CD14-positive monocyte (primary cell): ENCODE measurements around the gene PRH1. TPM values are rescaled to one million over a fixed set of nuclear protein-coding genes. Genes with fewer than 3 reads are reported as not detected.

ENCODE experiments used
- DNase-seq, 3 donors: peaks; one replicate each; pipeline ENCODE4 v3.0.0-alpha.2; 2011 to 2022
- H2AFZ ChIP-seq: 2 replicates; pipeline ENCODE4 v1.6.0; 2012; ENCODE audit warnings: mild to moderate bottlenecking, low read depth, low read length, inconsistent platforms; ENCODE audit not compliant: insufficient read depth, poor library complexity, severe bottlenecking
- H3K27ac ChIP-seq, 2 donors: 1 replicate in 1 of 2; 2 replicates in 1 of 2; pipeline ENCODE4 v1.5.1; 2012 to 2013; ENCODE audit warnings: low read length in 2 of 2, control low read depth in 1 of 2, inconsistent platforms in 1 of 2, low read depth in 1 of 2, mild to moderate bottlenecking in 1 of 2
- H3K27me3 ChIP-seq, 2 donors: one replicate each; pipeline versions ENCODE4 v1.6.0 to v1.6.1; 2011 to 2013; ENCODE audit warnings: low read length in 2 of 2; ENCODE audit not compliant: control insufficient read depth in 2 of 2, insufficient read depth in 2 of 2
- H3K36me3 ChIP-seq, 2 donors: replicated peaks in 1 of 2; 1 replicate in 1 of 2; 2 replicates in 1 of 2; pipeline versions ENCODE4 v1.5.1 to v1.6.1; 2012 to 2013; ENCODE audit warnings: low read length in 2 of 2, control low read depth in 1 of 2, inconsistent platforms in 1 of 2, mild to moderate bottlenecking in 1 of 2; ENCODE audit not compliant: insufficient read depth in 2 of 2, control insufficient read depth in 1 of 2
- H3K4me1 ChIP-seq, 2 donors: 1 replicate in 1 of 2; 2 replicates in 1 of 2; pipeline versions ENCODE4 v1.5.1 to v1.6.1; 2012 to 2013; ENCODE audit warnings: low read length in 2 of 2, control low read depth in 1 of 2, inconsistent platforms in 1 of 2, mild to moderate bottlenecking in 1 of 2, moderate library complexity in 1 of 2; ENCODE audit not compliant: insufficient read depth in 2 of 2, control insufficient read depth in 1 of 2
- H3K4me2 ChIP-seq: replicated peaks from 2 replicates; pipeline ENCODE3; 2012; ENCODE audit warnings: low read length, moderate library complexity, mild to moderate bottlenecking; ENCODE audit not compliant: poor library complexity, severe bottlenecking; ENCODE audit errors: extremely low read depth
- H3K4me3 ChIP-seq, 3 experiments: fragments of 200-600 bp in 1 of 3; sonication (generic) in 1 of 3; replicated peaks in 1 of 3; 1 replicate in 2 of 3; 2 replicates in 1 of 3; pipeline ENCODE4 v1.5.1; 2011 to 2013; ENCODE audit warnings: low read length in 3 of 3, mild to moderate bottlenecking in 3 of 3, control low read depth in 2 of 3, low read depth in 2 of 3, inconsistent platforms in 1 of 3, moderate library complexity in 1 of 3
- H3K79me2 ChIP-seq: 2 replicates; pipeline ENCODE4 v1.6.0; 2012; ENCODE audit warnings: mild to moderate bottlenecking, control low read depth, inconsistent platforms, low read length, moderate library complexity; ENCODE audit not compliant: insufficient read depth
- H3K9ac ChIP-seq: 2 replicates; pipeline ENCODE4 v1.6.0; 2017; ENCODE audit warnings: low read length, mild to moderate bottlenecking; ENCODE audit not compliant: insufficient read depth, poor library complexity, severe bottlenecking
- H3K9me3 ChIP-seq, 2 donors: replicated peaks in 1 of 2; 1 replicate in 1 of 2; 2 replicates in 1 of 2; pipeline versions ENCODE4 v1.5.1 to v1.6.1; 2012 to 2013; ENCODE audit warnings: low read length in 2 of 2, control low read depth in 1 of 2; ENCODE audit not compliant: control insufficient read depth in 1 of 2, insufficient read depth in 1 of 2
- H4K20me1 ChIP-seq: 2 replicates; pipeline ENCODE4 v1.6.0; 2012; ENCODE audit warnings: mild to moderate bottlenecking, low read length, control low read depth, moderate library complexity; ENCODE audit not compliant: insufficient read depth
- H3K27ac Mint-ChIP-seq, 7 donors: one replicate each; pipeline ENCODE4 v1.8.0; 2020; ENCODE audit warnings: mild to moderate bottlenecking in 7 of 7, mixed read lengths in 7 of 7, moderate library complexity in 6 of 7, inconsistent platforms in 2 of 7
- H3K27me3 Mint-ChIP-seq, 3 donors: one replicate each; pipeline ENCODE4 v1.8.0; 2021 to 2022; ENCODE audit warnings: low read depth in 3 of 3, mild to moderate bottlenecking in 3 of 3, mixed read lengths in 3 of 3, moderate library complexity in 3 of 3, inconsistent platforms in 1 of 3
- H3K36me3 Mint-ChIP-seq, 2 donors: one replicate each; pipeline ENCODE4 v1.8.0; 2020; ENCODE audit warnings: mixed read lengths in 2 of 2, inconsistent platforms in 1 of 2, mild to moderate bottlenecking in 1 of 2
- H3K4me1 Mint-ChIP-seq: one replicate; pipeline ENCODE4 v1.8.0; 2020; ENCODE audit warnings: mild to moderate bottlenecking, mixed read lengths
- H3K4me3 Mint-ChIP-seq, 2 donors: one replicate each; pipeline ENCODE4 v1.8.0; 2020; ENCODE audit warnings: mild to moderate bottlenecking in 2 of 2, mixed read lengths in 2 of 2, moderate library complexity in 1 of 2
- H3K9me3 Mint-ChIP-seq, 7 donors: one replicate each; pipeline ENCODE4 v1.8.0; 2020 to 2022; ENCODE audit warnings: mixed read lengths in 7 of 7, mild to moderate bottlenecking in 6 of 7, moderate library complexity in 6 of 7, inconsistent platforms in 2 of 7
- WGBS: methylation state at CpG from one replicate; pipeline ENCODE4 v1.1.5; 2013; ENCODE audit warnings: missing lambda C conversion rate; ENCODE audit not compliant: insufficient coverage; 5-methylcytosine and 5-hydroxymethylcytosine counted together
- intact Hi-C, 2 donors: fragments of 100-400 bp; cut with micrococcal nuclease; formaldehyde crosslinking; loops; one replicate each; pipeline versions ENCODE4 v1.15.0 to v1.15.1; 2023
- polyA plus RNA-seq, 3 donors: library from polyadenylated mRNA; depleted of rRNA in 1 of 3; unstranded in 2 of 3; stranded (reverse) in 1 of 3; fragments of 300-500 nt in 2 of 3; fragments of >200 nt in 1 of 3; fragmentation: Illumina TruSeq in 2 of 3; gene quantifications; 1 replicate in 2 of 3; 2 replicates in 1 of 3; pipeline ENCODE4 v1.2.3, GENCODE V29; 2012 to 2021
- TF ChIP-seq, protein P1 (sequence below): fragments of 200-600 bp; IDR thresholded peaks from one replicate; pipeline ENCODE4 v1.8.0; 2022; ENCODE audit warnings: antibody characterized with exemption, mild to moderate bottlenecking

PRH1 gene
- polyA plus RNA-seq, 3 donors, result 1.9 to 3.5 (median 2.9) TPM

DNA sequence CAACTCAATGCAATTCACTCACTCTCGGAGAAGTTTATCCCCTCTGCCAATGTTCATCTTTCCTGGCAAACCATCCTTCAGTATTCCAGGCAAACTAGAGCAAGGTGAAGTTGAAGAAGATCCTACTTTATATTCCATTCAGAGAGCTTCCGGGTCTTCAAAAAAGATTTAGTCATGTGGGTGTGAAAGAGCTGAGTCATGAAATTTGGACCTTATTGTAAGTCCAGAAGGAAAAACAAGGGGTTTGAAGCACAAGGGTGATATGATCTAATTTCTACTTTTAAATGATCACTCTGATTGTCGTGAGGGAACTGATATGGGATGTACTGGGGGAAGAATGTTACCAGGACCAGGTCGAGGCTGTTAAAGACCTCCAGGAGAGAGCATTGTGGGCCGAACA is 42.2 kb upstream of the PRH1 start:
- Mint-ChIP-seq H3K27me3 (peaks cover 0 to 3% (median 0%) of the 10 kb centered on the region in 3 donors), H3K4me3 (no peak overlapping the region), H3K27ac (no peak overlapping the region), H3K4me1 (no peaks in the 10 kb centered on the region), H3K9me3 (peaks cover 5 to 21% (median 9%) of the 10 kb centered on the region in 7 donors), H3K36me3 (no peaks in the 10 kb centered on the region)
- DNase-seq, result no peak
- intact Hi-C loops, result no loop called here
- no peak overlapping the region for H3K4me3 ChIP-seq
- H3K79me2 ChIP-seq, result no peaks in the 10 kb centered on the region
- peaks cover 0 to 2% of the 10 kb centered on the region in 2 donors for H3K9me3 ChIP-seq
- no peaks in the 10 kb centered on the region for H3K4me1 ChIP-seq
- H3K27me3 ChIP-seq, result no peaks in the 10 kb centered on the region
- no peaks in the 10 kb centered on the region for H4K20me1 ChIP-seq
- H3K36me3 ChIP-seq, result no peaks in the 10 kb centered on the region
- 95% methylated on average over 3 of the region's 5 CpGs for WGBS
- H3K4me2 ChIP-seq, result no peak overlapping the region
- TF ChIP-seq, protein P1, sequence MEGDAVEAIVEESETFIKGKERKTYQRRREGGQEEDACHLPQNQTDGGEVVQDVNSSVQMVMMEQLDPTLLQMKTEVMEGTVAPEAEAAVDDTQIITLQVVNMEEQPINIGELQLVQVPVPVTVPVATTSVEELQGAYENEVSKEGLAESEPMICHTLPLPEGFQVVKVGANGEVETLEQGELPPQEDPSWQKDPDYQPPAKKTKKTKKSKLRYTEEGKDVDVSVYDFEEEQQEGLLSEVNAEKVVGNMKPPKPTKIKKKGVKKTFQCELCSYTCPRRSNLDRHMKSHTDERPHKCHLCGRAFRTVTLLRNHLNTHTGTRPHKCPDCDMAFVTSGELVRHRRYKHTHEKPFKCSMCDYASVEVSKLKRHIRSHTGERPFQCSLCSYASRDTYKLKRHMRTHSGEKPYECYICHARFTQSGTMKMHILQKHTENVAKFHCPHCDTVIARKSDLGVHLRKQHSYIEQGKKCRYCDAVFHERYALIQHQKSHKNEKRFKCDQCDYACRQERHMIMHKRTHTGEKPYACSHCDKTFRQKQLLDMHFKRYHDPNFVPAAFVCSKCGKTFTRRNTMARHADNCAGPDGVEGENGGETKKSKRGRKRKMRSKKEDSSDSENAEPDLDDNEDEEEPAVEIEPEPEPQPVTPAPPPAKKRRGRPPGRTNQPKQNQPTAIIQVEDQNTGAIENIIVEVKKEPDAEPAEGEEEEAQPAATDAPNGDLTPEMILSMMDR, result no peak
- H3K27ac ChIP-seq, result no peak overlapping the region
- H2AFZ ChIP-seq, result no peak overlapping the region
- no peak overlapping the region for H3K9ac ChIP-seq

- intact Hi-C loops, result no loop called here
- TF ChIP-seq, protein P1, result no peak
- H3K36me3 Mint-ChIP-seq, result no peaks in the 10 kb centered on the region
- no peaks in the 10 kb centered on the region for H4K20me1 ChIP-seq
- no CpG with 5 or more reads among the region's 1 CpG for WGBS
- H3K27ac ChIP-seq, result no peak overlapping the region
- no peak overlapping the region for H3K4me3 Mint-ChIP-seq
- no peaks in the 10 kb centered on the region for H3K4me1 Mint-ChIP-seq
- H3K4me1 ChIP-seq, result no peaks in the 10 kb centered on the region
- DNase-seq, result no peak
- no peaks in the 10 kb centered on the region for H3K9me3 ChIP-seq
- no peak overlapping the region for H3K9ac ChIP-seq
- H3K36me3 ChIP-seq, result no peaks in the 10 kb centered on the region
- no peak overlapping the region for H3K4me3 ChIP-seq
- H2AFZ ChIP-seq, result no peak overlapping the region
- H3K79me2 ChIP-seq, result no peaks in the 10 kb centered on the region
- no peak overlapping the region for H3K27ac Mint-ChIP-seq
- no peak overlapping the region for H3K4me2 ChIP-seq
- H3K27me3 Mint-ChIP-seq, result peaks cover 0 to 3% (median 0%) of the 10 kb centered on the region in 3 donors
- peaks cover 0 to 12% (median 5%) of the 10 kb centered on the region in 7 donors for H3K9me3 Mint-ChIP-seq
- H3K27me3 ChIP-seq, result no peaks in the 10 kb centered on the region
Measured at GRCh38 chr12:10919809-10920208, 35.8 kb upstream of the PRH1 start.
